Heart right ventricle (tissue), 16 donors: ENCODE measurements around the gene NFYC. TPM values are rescaled to one million over a fixed set of nuclear protein-coding genes. Genes with fewer than 3 reads are reported as not detected.

ENCODE experiments used
- ATAC-seq, 8 donors: fragments of 200-7000 bp; cut with Tn5 transposase; one replicate each; pipeline ENCODE4 v1.9.1; 2020; ENCODE audit warnings: mild to moderate bottlenecking in 8 of 8, moderate library complexity in 8 of 8, moderate number of reproducible peaks in 1 of 8
- DNase-seq, 2 donors: peaks; one replicate each; pipeline ENCODE4 v3.0.0-alpha.2; 2020
- H3K27ac ChIP-seq, 10 donors: fragments of 200-600 bp; sonication (generic) in 2 of 10; one replicate each; pipeline versions ENCODE4 v1.5.0 to v1.8.0; 2020 to 2022; ENCODE audit warnings: mild to moderate bottlenecking in 3 of 10
- H3K27me3 ChIP-seq, 7 donors: fragments of 200-600 bp; one replicate each; pipeline ENCODE4 v1.8.0; 2021 to 2022; ENCODE audit warnings: mild to moderate bottlenecking in 2 of 7
- H3K36me3 ChIP-seq, 9 donors: fragments of 200-600 bp; sonication (generic) in 1 of 9; one replicate each; pipeline versions ENCODE4 v1.5.0 to v1.8.0; 2020 to 2022; ENCODE audit warnings: mild to moderate bottlenecking in 2 of 9
- H3K4me1 ChIP-seq, 9 donors: fragments of 200-600 bp; sonication (generic) in 1 of 9; one replicate each; pipeline versions ENCODE4 v1.5.0 to v1.8.0; 2020 to 2022; ENCODE audit warnings: mild to moderate bottlenecking in 4 of 9
- H3K4me3 ChIP-seq, 10 donors: fragments of 200-600 bp; sonication (generic) in 2 of 10; one replicate each; pipeline versions ENCODE4 v1.5.0 to v1.8.0; 2020 to 2022; ENCODE audit warnings: mild to moderate bottlenecking in 7 of 10, moderate library complexity in 2 of 10
- H3K9me3 ChIP-seq, 11 donors: fragments of 200-600 bp in 10 of 11; sonication (generic) in 2 of 11; one replicate each; pipeline versions ENCODE4 v1.5.0 to v1.8.0; 2013 to 2022; ENCODE audit warnings: mild to moderate bottlenecking in 2 of 11, control low read depth in 1 of 11, moderate library complexity in 1 of 11
- WGBS, 2 donors: extraction: QIAGEN DNeasy Blood & Tissue Kit; methylation state at CpG; one replicate each; pipeline ENCODE4 v1.1.7; 2013; ENCODE audit warnings: inconsistent platforms in 1 of 2; 5-methylcytosine and 5-hydroxymethylcytosine counted together
- intact Hi-C, 10 donors: fragments of 100-400 bp; cut with DNase I; formaldehyde crosslinking; loops; one replicate each; pipeline versions ENCODE4 v1.11.1 to v1.14.2; 2022
- polyA plus RNA-seq, 2 donors: library from polyadenylated mRNA; stranded (reverse); fragments of 200-250 nt; gene quantifications; one replicate each; pipeline ENCODE4 v1.2.3, GENCODE V29; 2013
- total RNA-seq, 10 donors: library from RNA; stranded (reverse); fragmentation: NEBNext Ultra II Directional in 3 of 10; extraction: Animal tissue kit (Norgen Biotek cat#: 25700) in 3 of 10; gene quantifications; one replicate each; pipeline versions ENCODE4 v1.2.1 to v1.2.4, GENCODE V29; 2021 to 2023
- TF ChIP-seq, protein P1 (sequence below), 9 donors: fragments of 200-600 bp; sonication (generic) in 2 of 9; IDR thresholded peaks; one replicate each; pipeline versions ENCODE4 v1.5.0 to v1.8.0; 2021 to 2022; ENCODE audit warnings: antibody characterized with exemption in 9 of 9, mild to moderate bottlenecking in 5 of 9, moderate library complexity in 1 of 9
- donor health status: Arrhythmogenic right ventricular cardiomyopathy.
- donor health status: ischemic (EF 13 %, LVEDD 7.1; RV severe dilation, severe dysfunction).
- donor health status: healthy with polysubstance abuse.
- donor health status: DM: no; HTN: yes; CAD: no.
- donor health status: DM: no; HTN: no; CAD: no.
- donor health status: ischemic (EF 25% LVEDD 6.9; RV normal size, moderate dysfunction).
- donor health status: ischemic (EF 25% LVEDD 5.7; RV mildly dilated, moderate dysfunction).
- donor health status: healthy.
- donor health status: DM: yes; HTN: yes; CAD: no.
- donor health status: Ischemic cardiomyopathy.
- donor health status: ischemic (EF 35%, LVEDD 5.7; RV mildly dilated, moderate dysfunction).
- donor health status: nonischemic (EF 11% LVEDD 7.7; RV severe dilation, severe dysfunction).
- donor health status: DM: yes; HTN: yes; CAD: no.
- donor health status: PGD.
- donor health status: ischemic (EF 29% LVEDD 5.4; RV normal size, mild dysfunction).
- donor health status: nonischemic (EF 23%, LVEDD 6.1; RV moderate dilation, normal function).

The NFYC gene
- total and polyA plus RNA-seq, 12 donors: 49.9 to 84.7 (median 71.7) TPM

DNA sequence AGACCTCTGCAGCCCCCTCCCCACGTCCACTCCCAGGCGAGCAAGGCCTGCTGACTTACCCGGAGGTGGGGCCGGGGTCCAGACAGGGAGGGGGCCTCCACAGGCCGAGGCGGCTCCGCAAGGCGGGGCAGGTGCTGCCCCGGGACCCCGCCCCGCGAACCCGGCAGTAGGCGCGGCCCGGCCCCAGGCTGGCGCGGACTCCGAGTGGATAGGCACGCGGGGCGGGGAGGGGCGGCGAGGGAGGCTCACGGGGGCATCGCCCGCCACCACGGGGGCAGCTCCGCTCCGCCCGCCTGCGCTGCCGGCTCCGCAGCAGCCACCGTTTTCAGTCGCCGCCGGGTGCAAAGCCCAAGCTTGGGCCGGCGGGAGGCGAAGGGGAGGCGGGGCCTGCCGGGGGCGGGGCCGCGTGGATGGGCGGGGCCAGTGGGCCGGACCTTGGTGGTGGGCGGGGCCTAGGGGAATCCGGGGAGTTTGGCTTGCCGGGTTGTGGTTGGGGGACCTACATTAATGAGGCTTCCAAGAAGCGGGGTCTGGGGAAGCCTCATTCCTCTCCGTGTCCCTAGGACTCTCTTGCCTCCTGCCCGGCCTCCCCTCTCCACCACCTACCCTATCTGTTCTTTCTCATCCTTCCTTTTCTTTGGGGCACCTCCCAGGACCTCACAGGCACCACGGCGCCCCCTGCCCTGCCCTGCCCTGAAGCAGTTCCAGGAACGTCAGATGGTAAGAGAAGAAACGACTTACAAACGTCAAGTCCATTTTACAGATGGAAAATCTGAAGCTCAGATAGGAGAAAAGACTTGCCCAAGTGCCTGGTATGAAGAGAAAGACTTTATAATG lies 26.0 kb upstream of the NFYC start, which contains the start of gene RIMS3:
TSS of gene RIMS3 (minus strand) at position 348 of the 837 bp plus-strand sequence. CDS start 23,757 bp downstream, outside the sequence.
- ATAC-seq (peak; percentile 89 to 96 (median 92)), DNase-seq (peak; percentile 62 to 85)
- Histone ChIP-seq H3K36me3 (no peaks in the 10 kb centered on the region), H3K4me1 (peaks cover 0 to 16% (median 13%) of the 10 kb centered on the region in 9 donors), H3K27me3 (no peaks in the 10 kb centered on the region), H3K27ac (peak within 1 kb of the TSS in 2 of 10 donors; percentile 39 to 68), H3K9me3 (no peaks in the 10 kb centered on the region), H3K4me3 (peak within 1 kb of the TSS; percentile 32 to 70 (median 60))
- whole genome bisulfite sequencing, 2 donors: 2% methylated on average over 51 to 59 of the region's 59 CpGs
- TF ChIP-seq, protein P1, sequence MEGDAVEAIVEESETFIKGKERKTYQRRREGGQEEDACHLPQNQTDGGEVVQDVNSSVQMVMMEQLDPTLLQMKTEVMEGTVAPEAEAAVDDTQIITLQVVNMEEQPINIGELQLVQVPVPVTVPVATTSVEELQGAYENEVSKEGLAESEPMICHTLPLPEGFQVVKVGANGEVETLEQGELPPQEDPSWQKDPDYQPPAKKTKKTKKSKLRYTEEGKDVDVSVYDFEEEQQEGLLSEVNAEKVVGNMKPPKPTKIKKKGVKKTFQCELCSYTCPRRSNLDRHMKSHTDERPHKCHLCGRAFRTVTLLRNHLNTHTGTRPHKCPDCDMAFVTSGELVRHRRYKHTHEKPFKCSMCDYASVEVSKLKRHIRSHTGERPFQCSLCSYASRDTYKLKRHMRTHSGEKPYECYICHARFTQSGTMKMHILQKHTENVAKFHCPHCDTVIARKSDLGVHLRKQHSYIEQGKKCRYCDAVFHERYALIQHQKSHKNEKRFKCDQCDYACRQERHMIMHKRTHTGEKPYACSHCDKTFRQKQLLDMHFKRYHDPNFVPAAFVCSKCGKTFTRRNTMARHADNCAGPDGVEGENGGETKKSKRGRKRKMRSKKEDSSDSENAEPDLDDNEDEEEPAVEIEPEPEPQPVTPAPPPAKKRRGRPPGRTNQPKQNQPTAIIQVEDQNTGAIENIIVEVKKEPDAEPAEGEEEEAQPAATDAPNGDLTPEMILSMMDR (IDR thresholded peaks at IDR 0.05): peak in 1 of 9 donors; percentile 6
- intact Hi-C loops: loop anchor here in 5 of 10 donors (5.0 to 10.0 kb wide), 3 partner anchors 33 to 53 kb away; no protein-coding TSS in a partner anchor

DNA sequence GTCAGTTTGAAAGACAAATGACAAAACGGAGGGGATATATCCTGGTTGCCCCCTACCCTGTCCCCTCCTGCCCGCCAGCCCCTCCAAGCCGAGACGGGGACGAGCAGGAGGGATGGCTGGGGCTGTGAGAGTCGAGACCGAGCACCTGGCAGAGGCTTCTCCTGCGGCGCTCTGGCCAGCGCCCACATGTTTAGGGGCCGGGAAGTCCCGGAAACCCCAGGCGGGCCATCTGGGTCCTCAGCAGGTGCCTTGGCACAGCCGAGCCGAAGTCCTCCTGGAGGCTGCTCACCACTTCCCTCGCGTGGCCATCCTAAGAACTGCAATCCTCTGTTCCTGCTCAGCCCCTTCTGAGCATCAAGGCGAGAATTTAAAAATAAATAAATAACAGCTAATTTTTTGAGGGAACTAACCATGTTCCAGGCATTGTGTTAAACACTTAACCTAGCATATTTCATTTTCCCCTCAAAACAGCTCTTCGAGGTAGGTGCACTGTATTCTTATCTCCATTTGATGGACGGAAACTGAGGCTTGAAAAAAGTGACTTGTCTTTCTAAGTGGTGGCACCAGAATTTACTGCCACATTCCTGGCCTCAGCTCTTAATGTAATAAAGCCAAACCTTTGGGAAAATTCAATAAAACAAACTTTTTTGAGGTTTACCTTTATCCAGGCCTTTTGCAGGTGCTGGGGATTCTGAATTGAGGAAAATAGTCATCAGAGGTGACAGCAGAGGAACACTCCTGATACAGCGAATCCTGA lies 22.6 kb upstream of the NFYC start:
- TF ChIP-seq, protein P1 (IDR thresholded peaks at IDR 0.05): peak; percentile 90 to 98 (median 96)
- peaks cover 0 to 16% (median 12%) of the 10 kb centered on the region in 9 donors for H3K4me1 ChIP-seq
- intact Hi-C loops: loop anchor here in 7 of 10 donors (2.0 to 10.0 kb wide), 4 partner anchors 37 to 57 kb away; no protein-coding TSS in a partner anchor
- H3K27ac ChIP-seq: no peak overlapping the region
- 13 to 16% methylated on average over 21 of the region's 21 CpGs for WGBS, 2 donors
- ATAC-seq: peak in 7 of 8 donors; percentile 26 to 79 (median 67)
- peak overlapping the region in 1 of 10 donors; percentile 30 for H3K4me3 ChIP-seq
- H3K27me3 ChIP-seq: peaks cover 0 to 3% (median 0%) of the 10 kb centered on the region in 7 donors
- H3K36me3 ChIP-seq: no peaks in the 10 kb centered on the region
- peak; percentile 73 to 80 for DNase-seq
- H3K9me3 ChIP-seq: no peaks in the 10 kb centered on the region

DNA sequence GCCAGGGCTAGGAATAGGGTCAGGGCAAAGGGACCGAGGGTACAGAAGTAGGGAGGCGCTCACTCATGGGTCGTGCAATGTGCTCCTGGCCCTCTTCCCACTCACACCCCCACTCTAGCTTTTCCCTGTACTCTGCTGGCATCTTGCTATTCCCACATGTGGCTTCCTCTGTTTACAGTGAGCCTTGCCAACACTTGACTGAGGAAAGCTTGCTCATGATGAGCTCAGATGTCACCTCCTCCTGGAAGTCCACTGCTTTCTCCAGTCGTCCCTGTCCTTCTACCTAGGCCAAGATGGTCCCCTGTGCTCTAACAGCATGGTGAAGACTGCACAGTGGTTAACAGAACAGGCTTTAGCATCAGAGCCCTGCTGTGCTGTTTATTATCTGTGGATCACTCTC lies 18.1 kb upstream of the NFYC start:
- Histone ChIP-seq H3K36me3 (no peaks in the 10 kb centered on the region), H3K27me3 (peaks cover 0 to 3% (median 0%) of the 10 kb centered on the region in 7 donors), H3K9me3 (no peaks in the 10 kb centered on the region), H3K4me3 (no peak overlapping the region), H3K27ac (no peak overlapping the region), H3K4me1 (peaks cover 0 to 16% (median 7%) of the 10 kb centered on the region in 9 donors)
- DNase-seq (no peak), ATAC-seq (no peak)
- TF ChIP-seq, protein P1 (IDR thresholded peaks at IDR 0.05): no peak
- 81 to 87% methylated on average over 4 of the region's 4 CpGs for WGBS, 2 donors
- intact Hi-C loops: no loop called here

DNA sequence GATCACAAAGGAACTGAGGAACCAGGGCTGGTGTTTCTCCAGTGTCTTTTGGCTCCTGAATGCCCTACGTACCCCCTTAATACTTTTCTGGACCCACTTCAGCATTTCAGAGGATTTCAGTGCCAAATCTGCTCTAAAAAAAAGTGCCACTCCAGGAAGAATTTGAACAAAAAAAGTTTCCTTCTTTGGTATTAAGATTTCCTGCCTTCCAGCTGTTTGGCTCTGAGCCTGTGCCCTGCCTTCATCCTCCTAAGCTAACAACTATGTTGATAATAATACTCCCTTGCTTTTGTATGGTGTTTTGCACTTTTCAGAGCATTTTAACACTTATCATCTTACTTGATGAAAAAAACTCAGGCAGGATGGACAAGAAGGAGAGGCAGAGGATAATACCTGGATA lies 15.0 kb upstream of the NFYC start:
- intact Hi-C loops: no loop called here
- H3K9me3 ChIP-seq: no peaks in the 10 kb centered on the region
- TF ChIP-seq, protein P1 (IDR thresholded peaks at IDR 0.05): no peak

More for the DNA sequence above, 15.0 kb upstream of the NFYC start:
- H3K27me3 ChIP-seq: no peaks in the 10 kb centered on the region
- no peaks in the 10 kb centered on the region for H3K36me3 ChIP-seq
- ATAC-seq (no peak), DNase-seq (no peak)
- 37 to 54% methylated on average over 1 of the region's 1 CpG for WGBS, 2 donors
- H3K4me1 ChIP-seq: peaks cover 0 to 18% (median 3%) of the 10 kb centered on the region in 9 donors
- H3K27ac ChIP-seq: no peak overlapping the region
- H3K4me3 ChIP-seq: no peak overlapping the region
